Measurements from ENCODE around the gene LAIR1.
"Not testable (repeated sequence)": the region's sequence is repeated elsewhere in the genome, so short reads cannot be mapped to it uniquely, and the experiment has no call there.

The LAIR1 gene

GRCh38 chr19:54380897-54381296 is 16.2 kb upstream of the LAIR1 start:
- in situ Hi-C loops (cut with MboI; ENCODE audit: low sequenced_read_pairs, unreplicated experiment) = no loop called here

DNA sequence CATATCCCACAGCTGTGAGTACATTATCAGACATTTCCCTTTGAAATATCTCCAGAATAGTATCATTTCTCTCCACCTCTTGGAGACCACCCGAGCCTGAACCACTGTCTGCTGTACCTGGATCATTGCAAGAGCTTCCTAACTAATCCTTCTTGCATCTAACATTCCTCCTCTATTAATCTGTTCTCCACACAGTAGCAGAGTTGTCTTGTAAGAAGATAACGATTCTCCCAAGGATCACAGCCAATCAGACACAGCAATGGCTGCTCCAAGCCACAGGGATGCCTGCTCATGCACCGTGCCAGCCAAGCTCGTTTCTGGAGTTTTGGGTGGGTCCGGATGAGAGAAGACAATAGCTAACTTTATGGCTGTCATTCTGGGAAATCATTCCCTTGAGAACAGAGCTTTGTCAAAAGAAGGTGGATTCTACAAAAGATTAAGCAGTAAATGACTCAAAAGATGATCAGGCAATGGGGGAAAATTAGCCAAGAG is 14.5 kb upstream of the LAIR1 start:
- no peak for TF ChIP-seq CTCF (IDR thresholded peaks at IDR 0.05; ENCODE audit: borderline replicate concordance, control extremely low read depth, extremely low read depth, insufficient read depth, missing control alignments)
- in situ Hi-C loops (cut with MboI; ENCODE audit: low sequenced_read_pairs, unreplicated experiment) = no loop called here
- no peak for DNase-seq (ENCODE audit: low spot score)

More at GRCh38 chr19:54380897-54381296, 16.2 kb upstream of the LAIR1 start:
- TF ChIP-seq CTCF (IDR thresholded peaks at IDR 0.05; ENCODE audit: borderline replicate concordance, control extremely low read depth, extremely low read depth, insufficient read depth, missing control alignments) = no peak
- no peak for DNase-seq (ENCODE audit: low spot score)

DNA sequence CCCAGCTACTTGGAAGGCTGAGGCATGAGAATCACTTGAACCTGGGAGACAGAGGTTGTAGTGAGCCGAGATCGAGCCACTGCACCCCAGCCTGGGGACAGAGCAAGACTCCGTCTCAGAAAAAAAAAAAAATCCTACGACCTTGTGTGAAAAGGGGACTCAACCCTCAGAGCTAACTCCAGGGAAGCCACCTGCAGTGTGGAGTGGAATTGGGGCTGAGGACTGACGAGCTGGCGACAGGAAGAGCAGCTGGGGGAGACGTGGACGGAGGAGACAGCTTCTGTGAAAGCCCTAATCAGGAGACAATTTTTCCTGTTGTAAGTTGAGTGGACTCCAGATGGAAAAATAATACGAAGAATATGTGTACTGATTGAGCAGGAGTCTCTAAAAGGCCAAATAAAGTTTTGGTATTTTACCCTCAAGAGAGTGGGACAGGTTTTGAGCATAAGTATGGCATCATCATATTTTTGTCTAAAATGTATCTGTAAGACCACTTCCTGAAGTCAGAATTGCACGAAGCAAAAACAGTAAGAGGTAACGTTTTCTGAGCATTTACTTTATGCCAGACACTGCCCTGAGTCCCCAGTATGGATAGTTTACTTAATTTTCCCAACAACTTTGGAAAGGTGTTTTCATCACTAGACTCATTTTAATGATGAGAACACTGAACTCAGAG is 12.0 kb upstream of the LAIR1 start:
- DNase-seq (ENCODE audit: low spot score) = no peak
- TF ChIP-seq CTCF (IDR thresholded peaks at IDR 0.05; ENCODE audit: borderline replicate concordance, control extremely low read depth, extremely low read depth, insufficient read depth, missing control alignments) = no peak
- in situ Hi-C loops (cut with MboI; ENCODE audit: low sequenced_read_pairs, unreplicated experiment) = no loop called here

DNA sequence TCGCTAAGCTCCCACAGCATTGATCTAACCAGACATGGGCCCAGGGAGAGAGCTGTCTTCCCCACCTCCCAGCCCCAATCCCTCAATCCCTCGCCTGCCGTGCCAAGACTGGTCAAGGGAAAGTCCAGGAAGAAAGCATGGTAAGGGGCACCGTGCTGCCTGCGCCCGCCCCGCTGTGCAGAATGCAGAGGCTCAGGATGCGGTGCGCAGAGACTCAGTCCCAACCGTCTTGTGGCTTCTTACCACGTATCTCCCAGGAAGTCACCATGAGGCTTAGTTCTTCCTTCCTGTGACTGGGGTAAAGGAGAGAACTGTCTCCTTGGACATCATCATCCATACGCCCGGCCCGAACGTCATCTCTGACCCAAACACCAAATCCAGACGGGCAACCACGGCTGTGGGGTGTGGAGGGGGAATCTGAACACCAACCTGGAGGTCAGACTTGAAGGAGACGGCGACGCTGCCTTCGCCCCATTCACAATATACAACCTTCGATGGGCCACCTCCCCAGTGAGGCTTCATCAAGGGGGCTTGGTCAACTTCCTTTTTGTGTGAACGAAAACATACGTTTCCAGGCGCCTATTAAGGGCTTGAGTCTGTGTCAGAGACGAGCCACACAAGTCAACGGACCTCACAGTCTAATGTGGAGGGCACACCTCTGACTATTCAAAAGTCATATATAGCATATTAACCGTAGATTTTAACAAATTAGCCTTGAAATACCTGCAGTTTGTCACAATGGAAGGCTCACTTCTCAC is 10.6 kb upstream of the LAIR1 start:
- in situ Hi-C loops (cut with MboI; ENCODE audit: low sequenced_read_pairs, unreplicated experiment); DNase-seq (ENCODE audit: low spot score): not testable (repeated sequence)

- in situ Hi-C loops (cut with MboI; ENCODE audit: low sequenced_read_pairs, unreplicated experiment) = no loop called here
- DNase-seq (ENCODE audit: low spot score) = no peak
- no peak for TF ChIP-seq CTCF (IDR thresholded peaks at IDR 0.05; ENCODE audit: borderline replicate concordance, control extremely low read depth, extremely low read depth, insufficient read depth, missing control alignments)
These were observed 9.3 kb upstream of the LAIR1 start for GRCh38 chr19:54373781-54374631.

GRCh38 chr19:54371453-54371852 is 6.7 kb upstream of the LAIR1 start:
- DNase-seq (ENCODE audit: low spot score); in situ Hi-C loops (cut with MboI; ENCODE audit: low sequenced_read_pairs, unreplicated experiment): not testable (repeated sequence)

DNA sequence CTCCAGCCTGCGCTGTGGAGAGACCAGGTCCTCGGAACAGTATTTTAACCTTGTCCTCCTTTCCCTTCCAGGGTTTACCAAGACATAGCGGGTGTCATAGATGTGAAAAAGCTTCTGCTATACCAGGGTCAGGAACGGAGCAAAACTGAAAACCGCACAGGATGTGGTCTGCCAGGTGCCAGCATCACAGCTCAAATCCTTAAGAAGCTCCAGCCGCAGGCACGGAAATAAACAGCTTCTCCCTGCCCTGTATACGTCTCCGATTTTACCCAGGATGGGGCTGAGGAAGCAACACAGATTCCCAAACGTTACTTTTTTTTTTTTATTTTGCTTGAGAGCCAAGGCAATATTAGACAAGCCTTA is 5.7 kb upstream of the LAIR1 start:
- DNase-seq (ENCODE audit: low spot score); in situ Hi-C loops (cut with MboI; ENCODE audit: low sequenced_read_pairs, unreplicated experiment): not testable (repeated sequence)

GRCh38 chr19:54369688-54370433 is 5.1 kb upstream of the LAIR1 start:
- DNase-seq (ENCODE audit: low spot score); in situ Hi-C loops (cut with MboI; ENCODE audit: low sequenced_read_pairs, unreplicated experiment): not testable (repeated sequence)
